OCI-LY7 (cell line): Measurements from ENCODE around the gene SLC25A21.

Source experiments
- CTCF ChIP-seq: fragments of 200-600 bp; sonication (generic); conservative IDR thresholded peaks from 2 replicates; pipeline ENCODE4 v1.5.1; 2014; ENCODE audit warnings: mild to moderate bottlenecking, antibody characterized with exemption, low read length, moderate library complexity, mixed read lengths
- EZH2phosphoT487 ChIP-seq: fragments of 200-600 bp; sonication (generic); IDR thresholded peaks from 2 replicates; pipeline ENCODE4 v1.6.1; 2018; ENCODE audit warnings: low read depth, borderline replicate concordance, mild to moderate bottlenecking, mixed run types, antibody characterized with exemption, low read length, moderate library complexity, mixed read lengths

GRCh38 chr14:37057776-37058175 lies 114.6 kb downstream of the SLC25A21 start:
- TF ChIP-seq CTCF (no peak), EZH2phosphoT487 (no peak)
